IMR-90 (cell line): Measurements from ENCODE around the gene HS6ST3. TPM values are rescaled to one million over a fixed set of nuclear protein-coding genes. Genes with fewer than 3 reads are reported as not detected.

ENCODE experiments used
- ATAC-seq: fragments of 200-7000 bp; cut with Tn5 transposase; 2 replicates; pipeline ENCODE4 v1.9.1; 2020; ENCODE audit warnings: low read depth, mild to moderate bottlenecking, moderate library complexity
- BruUV-seq: library from RNA; stranded (reverse); fragments of 400-500 nt; replicated peaks from 2 replicates; lab custom pipeline; 2021; lab: Mats Ljungman, UMichigan
- CTCF ChIA-PET: fragments of 300-600 bp; formaldehyde crosslinking; extraction: SDS; loops from one replicate; lab custom pipeline; 2021; ENCODE audit warnings: antibody characterized with exemption; lab: Yijun Ruan, JAX
- POLR2A ChIA-PET: fragments of 300-600 bp; sonication (Branson Sonifier 250); formaldehyde crosslinking; loops from one replicate; lab custom pipeline; 2022; ENCODE audit warnings: antibody characterized with exemption; ENCODE audit not compliant: unreplicated experiment; lab: Charles Lee
- DNase-seq: peaks from one replicate; pipeline ENCODE4 v3.0.0; 2013
- H2AFZ ChIP-seq: replicated peaks from 2 replicates; pipeline ENCODE3; 2013; ENCODE audit warnings: low read length, mild to moderate bottlenecking; ENCODE audit not compliant: poor library complexity
- H2AK5ac ChIP-seq: 2 replicates; pipeline ENCODE4 v1.6.1; 2013; ENCODE audit warnings: low read depth, low read length, inconsistent platforms
- H2AK9ac ChIP-seq: replicated peaks from 2 replicates; pipeline ENCODE3; 2013; ENCODE audit warnings: mild to moderate bottlenecking, low read depth, low read length, moderate library complexity; ENCODE audit not compliant: poor library complexity
- H2BK120ac ChIP-seq: 2 replicates; pipeline ENCODE4 v1.6.1; 2013; ENCODE audit warnings: low read depth, low read length, inconsistent platforms
- H2BK15ac ChIP-seq: 3 replicates; pipeline ENCODE4 v1.6.1; 2013; ENCODE audit warnings: low read depth, low read length, inconsistent platforms
- H2BK20ac ChIP-seq: 2 replicates; pipeline ENCODE4 v1.6.1; 2013; ENCODE audit warnings: low read depth, mild to moderate bottlenecking, inconsistent platforms, low read length, moderate library complexity
- H2BK5ac ChIP-seq: 2 replicates; pipeline ENCODE4 v1.6.1; 2013; ENCODE audit warnings: mild to moderate bottlenecking, low read depth, low read length, inconsistent platforms; ENCODE audit not compliant: poor library complexity, severe bottlenecking
- H3K14ac ChIP-seq: replicated peaks from 2 replicates; pipeline ENCODE4 v1.6.1; 2013; ENCODE audit warnings: low read depth, low read length, inconsistent platforms
- H3K18ac ChIP-seq: 2 replicates; pipeline ENCODE4 v1.6.1; 2013; ENCODE audit warnings: low read depth, low read length, control low read depth
- H3K23ac ChIP-seq: 2 replicates; pipeline ENCODE4 v1.6.1; 2013; ENCODE audit warnings: low read depth, low read length, inconsistent platforms
- H3K27ac ChIP-seq: 2 replicates; pipeline ENCODE4 v1.5.1; 2013; ENCODE audit warnings: mild to moderate bottlenecking, control low read depth, low read length; ENCODE audit not compliant: insufficient read depth
- H3K27me3 ChIP-seq: 2 replicates; pipeline ENCODE4 v1.6.1; 2013; ENCODE audit warnings: low read length; ENCODE audit not compliant: control insufficient read depth, insufficient read depth
- H3K36me3 ChIP-seq: 2 replicates; pipeline ENCODE4 v1.6.1; 2013; ENCODE audit warnings: low read length, mixed read lengths; ENCODE audit not compliant: control insufficient read depth, insufficient read depth
- H3K4ac ChIP-seq: 2 replicates; pipeline ENCODE4 v1.6.1; 2013; ENCODE audit warnings: low read depth, low read length, inconsistent platforms
- H3K4me1 ChIP-seq: 2 replicates; pipeline ENCODE4 v1.6.1; 2013; ENCODE audit warnings: low read length, mixed read lengths; ENCODE audit not compliant: control insufficient read depth, insufficient read depth
- H3K4me2 ChIP-seq: 2 replicates; pipeline ENCODE4 v1.6.1; 2013; ENCODE audit warnings: low read depth, mild to moderate bottlenecking, control low read depth, low read length, moderate library complexity
- H3K4me3 ChIP-seq: 2 replicates; pipeline ENCODE4 v1.5.1; 2013; ENCODE audit warnings: low read depth, mild to moderate bottlenecking, control low read depth, low read length, moderate library complexity; ENCODE audit not compliant: insufficient read depth
- H3K56ac ChIP-seq: 2 replicates; pipeline ENCODE4 v1.6.1; 2013; ENCODE audit warnings: low read length, inconsistent platforms; ENCODE audit not compliant: insufficient read depth; ENCODE audit errors: extremely low read depth
- H3K79me1 ChIP-seq, 2 experiments: 2 replicates each; pipeline ENCODE4 v1.6.1; 2013; ENCODE audit warnings: low read length in 2 of 2, inconsistent platforms in 1 of 2, low read depth in 1 of 2
- H3K9ac ChIP-seq: 2 replicates; pipeline ENCODE4 v1.6.1; 2013; ENCODE audit warnings: low read depth, low read length, control low read depth
- H3K9me1 ChIP-seq: 2 replicates; pipeline ENCODE4 v1.6.1; 2013; ENCODE audit warnings: low read length, inconsistent platforms; ENCODE audit not compliant: insufficient read depth
- H3K9me3 ChIP-seq: 2 replicates; pipeline ENCODE4 v1.6.1; 2013; ENCODE audit warnings: low read length; ENCODE audit not compliant: control insufficient read depth, insufficient read depth
- H4K20me1 ChIP-seq: 2 replicates; pipeline ENCODE4 v1.6.1; 2013; ENCODE audit warnings: low read length, inconsistent platforms; ENCODE audit not compliant: insufficient read depth
- H4K5ac ChIP-seq: 2 replicates; pipeline ENCODE4 v1.6.1; 2013; ENCODE audit warnings: mild to moderate bottlenecking, low read depth, low read length, control low read depth
- H4K8ac ChIP-seq, 2 experiments: 2 replicates each; pipeline ENCODE4 v1.6.1; 2013; ENCODE audit warnings: low read depth in 2 of 2, low read length in 2 of 2, control low read depth in 1 of 2, inconsistent platforms in 1 of 2
- H4K91ac ChIP-seq: 2 replicates; pipeline ENCODE4 v1.6.1; 2013; ENCODE audit warnings: low read depth, low read length, inconsistent platforms; ENCODE audit not compliant: insufficient read depth
- MAFK ChIP-seq: IDR thresholded peaks from 2 replicates; pipeline ENCODE4 v1.6.1; 2012; ENCODE audit warnings: low read depth, low read length, improper control_type of control experiment
- POLR2A ChIP-seq: IDR thresholded peaks from 2 replicates; pipeline ENCODE4 v1.6.1; 2012; ENCODE audit warnings: mild to moderate bottlenecking, low read depth, low read length
- WGBS, 2 experiments: methylation state at CpG; one replicate each; pipeline versions ENCODE4 v1.1.5 to v1.1.7; 2013; ENCODE audit warnings: missing lambda C conversion rate in 2 of 2; ENCODE audit not compliant: insufficient read length in 1 of 2; ENCODE audit errors: extremely low coverage in 2 of 2; 5-methylcytosine and 5-hydroxymethylcytosine counted together
- dilution Hi-C: fragments of 300-500 bp; cut with HindIII; formaldehyde crosslinking; loops from one replicate; pipeline ENCODE4 v1.14.3; 2018; ENCODE audit warnings: low sequenced_read_pairs; ENCODE audit not compliant: unreplicated experiment
- in situ Hi-C: fragments of 300-500 bp; cut with MboI; formaldehyde crosslinking; loops from 3 replicates; pipeline ENCODE4 v1.14.3; 2019; ENCODE audit warnings: low sequenced_read_pairs, inconsistent platforms, mixed read lengths
- intact Hi-C: fragments of 100-400 bp; cut with micrococcal nuclease; formaldehyde crosslinking; loops from 2 replicates; pipeline ENCODE4 v1.10.0; 2022
- polyA plus RNA-seq, 3 experiments: library from polyadenylated mRNA; depleted of rRNA; stranded (reverse); fragments of >200 nt; gene quantifications; 2 replicates each; pipeline ENCODE4 v1.2.3, GENCODE V29; 2012; ENCODE audit warnings: low replicate concordance in 1 of 3
- total RNA-seq: library from RNA; depleted of rRNA; stranded (reverse); fragments of >200 nt; gene quantifications from 2 replicates; pipeline ENCODE4 v1.2.3, GENCODE V29; 2012
- TF ChIP-seq, protein P1 (sequence below): fragments of 150-350 bp; IDR thresholded peaks from 2 replicates; pipeline ENCODE4 v1.6.1; 2017; ENCODE audit warnings: mild to moderate bottlenecking, antibody characterized with exemption, low read length, low read depth

HS6ST3 gene
- total and polyA plus RNA-seq, 2 of the 4 experiments (the other 2 are of a cell fraction): not detected

DNA sequence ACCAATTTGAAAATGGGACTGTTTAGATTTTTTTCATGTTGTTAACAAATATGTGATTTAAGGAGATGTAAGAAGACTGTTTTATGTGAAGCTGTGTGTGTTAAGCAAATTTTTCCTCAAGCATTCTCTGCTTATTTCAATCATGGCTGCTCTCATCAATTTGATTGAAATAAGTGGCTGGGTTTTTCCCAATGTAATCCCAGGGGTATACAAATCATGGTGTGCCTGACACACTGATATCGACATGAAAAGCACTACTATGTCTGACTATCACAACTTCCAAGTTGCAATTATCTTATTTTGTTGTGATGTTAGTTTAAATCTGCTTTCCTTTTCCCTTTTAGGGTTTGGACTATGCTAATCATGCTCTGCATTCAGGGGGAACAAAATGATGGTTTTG lies 283.7 kb downstream of the HS6ST3 start:
- H2BK15ac ChIP-seq: no peak overlapping the region
- no TSS peak for BruUV-seq
- no peak overlapping the region for H3K4me3 ChIP-seq
- ChIA-PET CTCF (no interaction called here), POLR2A (no interaction called here)
- H3K79me1 ChIP-seq: no peaks in the 10 kb centered on the region
- H3K23ac ChIP-seq: no peak overlapping the region
- H2BK20ac ChIP-seq: no peak overlapping the region
- H2AK9ac ChIP-seq: no peak overlapping the region
- DNase-seq (no peak), ATAC-seq (no peak)
- H2AFZ ChIP-seq: no peak overlapping the region
- H3K27me3 ChIP-seq: no peaks in the 10 kb centered on the region
- intact Hi-C loops: no loop called here
- no peaks in the 10 kb centered on the region for H3K36me3 ChIP-seq
- peaks cover 14% of the 10 kb centered on the region for H3K9me3 ChIP-seq
- TF ChIP-seq POLR2A: no peak
- TF ChIP-seq, protein P1, sequence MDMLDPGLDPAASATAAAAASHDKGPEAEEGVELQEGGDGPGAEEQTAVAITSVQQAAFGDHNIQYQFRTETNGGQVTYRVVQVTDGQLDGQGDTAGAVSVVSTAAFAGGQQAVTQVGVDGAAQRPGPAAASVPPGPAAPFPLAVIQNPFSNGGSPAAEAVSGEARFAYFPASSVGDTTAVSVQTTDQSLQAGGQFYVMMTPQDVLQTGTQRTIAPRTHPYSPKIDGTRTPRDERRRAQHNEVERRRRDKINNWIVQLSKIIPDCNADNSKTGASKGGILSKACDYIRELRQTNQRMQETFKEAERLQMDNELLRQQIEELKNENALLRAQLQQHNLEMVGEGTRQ: no peak
- no peak for TF ChIP-seq MAFK
- H2BK5ac ChIP-seq: no peak overlapping the region
- no peak overlapping the region for H2BK120ac ChIP-seq
- H3K4ac ChIP-seq: no peak overlapping the region
- H4K20me1 ChIP-seq: no peaks in the 10 kb centered on the region
- no peak overlapping the region for H3K9ac ChIP-seq
- H3K4me2 ChIP-seq: no peak overlapping the region
- H3K4me1 ChIP-seq: no peaks in the 10 kb centered on the region
- H2AK5ac ChIP-seq: no peak overlapping the region
- in situ Hi-C loops: no loop called here
- H4K8ac ChIP-seq: no peak overlapping the region
- no CpG with 5 or more reads among the region's 1 CpG for WGBS, 2 experiments
- H3K18ac ChIP-seq: no peak overlapping the region
- no peaks in the 10 kb centered on the region for H3K9me1 ChIP-seq
- H3K14ac ChIP-seq: no peak overlapping the region
- H3K56ac ChIP-seq: no peak overlapping the region
- no peak overlapping the region for H4K91ac ChIP-seq
- H4K5ac ChIP-seq: no peak overlapping the region
- H3K27ac ChIP-seq: no peak overlapping the region
- dilution Hi-C loops: no loop called here
